Uterus (tissue), 4 donors: Measurements from ENCODE around the gene MUC5AC. TPM values are rescaled to one million over a fixed set of nuclear protein-coding genes. Genes with fewer than 3 reads are reported as not detected.
A peak's percentile ranks its signal among the peaks of the same experiment; 100 is the strongest.

Experiments used
- DNase-seq, 2 donors: peaks; one replicate each; pipeline ENCODE4 v3.0.0-alpha.2; 2019 to 2020
- H3K27ac ChIP-seq, 2 donors: fragments of 200-600 bp; sonication (generic); 1 replicate in 1 of 2; 2 replicates in 1 of 2; pipeline ENCODE4 v1.5.1; 2016 to 2018
- H3K27me3 ChIP-seq, 2 donors: fragments of 200-600 bp; sonication (generic); one replicate each; pipeline ENCODE4 v1.5.1; 2018 to 2019; ENCODE audit warnings: control low read depth in 1 of 2
- H3K36me3 ChIP-seq, 2 donors: fragments of 200-600 bp; sonication (generic); one replicate each; pipeline ENCODE4 v1.5.1; 2019; ENCODE audit warnings: control low read depth in 1 of 2
- H3K4me1 ChIP-seq, 2 donors: fragments of 200-600 bp; sonication (generic); one replicate each; pipeline ENCODE4 v1.5.1; 2018 to 2019; ENCODE audit warnings: control low read depth in 1 of 2
- H3K4me3 ChIP-seq, 2 donors: fragments of 200-600 bp; sonication (generic); 1 replicate in 1 of 2; 2 replicates in 1 of 2; pipeline ENCODE4 v1.5.1; 2018 to 2019; ENCODE audit warnings: mild to moderate bottlenecking in 1 of 2
- H3K9me3 ChIP-seq, 2 donors: fragments of 200-600 bp; sonication (generic); one replicate each; pipeline ENCODE4 v1.5.1; 2019; ENCODE audit warnings: control low read depth in 1 of 2
- CTCF ChIP-seq, 4 experiments: fragments of 200-600 bp in 2 of 4; fragments of 450-650 bp in 2 of 4; sonication (generic) in 2 of 4; IDR thresholded peaks; one replicate each; pipeline ENCODE4 v1.5.1; 2016 to 2019; ENCODE audit warnings: antibody characterized with exemption in 4 of 4, mild to moderate bottlenecking in 2 of 4, moderate library complexity in 1 of 4
- POLR2A ChIP-seq, 2 donors: fragments of 450-650 bp; IDR thresholded peaks; one replicate each; pipeline ENCODE4 v1.6.1; 2016; ENCODE audit warnings: antibody characterized with exemption in 2 of 2, mild to moderate bottlenecking in 1 of 2, moderate library complexity in 1 of 2
- intact Hi-C: fragments of 100-400 bp; cut with DNase I; formaldehyde crosslinking; loops from one replicate; pipeline ENCODE4 v1.15.1; 2023; ENCODE audit warnings: low total_unique reads
- total RNA-seq, 4 donors: library from RNA; depleted of rRNA in 3 of 4; stranded (reverse); fragments of >200 nt in 3 of 4; gene quantifications; one replicate each; pipeline versions ENCODE4 v1.1.0 to v1.2.4, GENCODE V29; 2014 to 2023
- donor health status: DM: yes; HTN: yes; CAD: no.

Gene MUC5AC
- total RNA-seq, 4 donors from 2014 or later: under 0.01 TPM; not detected in 3

GRCh38 chr11:1200611-1201191 lies 42.9 kb downstream of the MUC5AC start:
- no peaks in the 10 kb centered on the region for H3K9me3 ChIP-seq
- TF ChIP-seq POLR2A (IDR thresholded peaks at IDR 0.05) (no peak), CTCF (IDR thresholded peaks at IDR 0.05) (no peak)
- DNase-seq: no peak
- intact Hi-C loops: loop anchor here (10.0 kb wide), 1 partner anchor 314 kb away; no protein-coding TSS in a partner anchor
- H3K4me1 ChIP-seq: no peaks in the 10 kb centered on the region
- no peaks in the 10 kb centered on the region for H3K36me3 ChIP-seq
- H3K4me3 ChIP-seq: no peak overlapping the region
- H3K27me3 ChIP-seq: peaks cover 0 to 19% of the 10 kb centered on the region in 2 donors
- H3K27ac ChIP-seq: no peak overlapping the region

- H3K4me3 ChIP-seq: no peak overlapping the region
- no peaks in the 10 kb centered on the region for H3K9me3 ChIP-seq
- H3K27ac ChIP-seq: no peak overlapping the region
- TF ChIP-seq CTCF (IDR thresholded peaks at IDR 0.05): no peak
- TF ChIP-seq POLR2A (IDR thresholded peaks at IDR 0.05): no peak
- no peak for DNase-seq
- H3K27me3 ChIP-seq: peaks cover 0 to 19% of the 10 kb centered on the region in 2 donors
- H3K36me3 ChIP-seq: no peaks in the 10 kb centered on the region
- H3K4me1 ChIP-seq: no peaks in the 10 kb centered on the region
- intact Hi-C loops: loop anchor here (10.0 kb wide), 1 partner anchor 313 kb away; no protein-coding TSS in a partner anchor
Measured at GRCh38 chr11:1201395-1202153, 43.8 kb downstream of the MUC5AC start.

- TF ChIP-seq POLR2A (IDR thresholded peaks at IDR 0.05) (no peak), CTCF (IDR thresholded peaks at IDR 0.05) (no peak)
- peak in 1 of 2 donors; percentile 2 for DNase-seq
- Histone ChIP-seq H3K9me3 (no peaks in the 10 kb centered on the region), H3K36me3 (no peaks in the 10 kb centered on the region), H3K27me3 (peaks cover 0 to 17% of the 10 kb centered on the region in 2 donors), H3K27ac (no peak overlapping the region), H3K4me3 (no peak overlapping the region), H3K4me1 (no peaks in the 10 kb centered on the region)
- intact Hi-C loops: loop anchor here (10.0 kb wide), 1 partner anchor 313 kb away; no protein-coding TSS in a partner anchor
Measured at GRCh38 chr11:1202154-1202775, 44.5 kb downstream of the MUC5AC start.

- Histone ChIP-seq H3K27ac (no peak overlapping the region), H3K36me3 (no peaks in the 10 kb centered on the region), H3K27me3 (peaks cover 0 to 15% of the 10 kb centered on the region in 2 donors), H3K9me3 (no peaks in the 10 kb centered on the region), H3K4me1 (no peaks in the 10 kb centered on the region), H3K4me3 (no peak overlapping the region)
- DNase-seq: peak; percentile 14 to 53
- TF ChIP-seq CTCF (IDR thresholded peaks at IDR 0.05): peak; percentile 81 to 90 (median 82)
- TF ChIP-seq POLR2A (IDR thresholded peaks at IDR 0.05): no peak
- intact Hi-C loops: loop anchor here (10.0 kb wide), 1 partner anchor 312 kb away; no protein-coding TSS in a partner anchor
Measured at GRCh38 chr11:1202776-1203504, 45.2 kb downstream of the MUC5AC start.
